Stomach (tissue), 9 donors: ENCODE data around the gene CUX1. TPM values are rescaled to one million over a fixed set of nuclear protein-coding genes. Genes with fewer than 3 reads are reported as not detected.

Experiments
- DNase-seq, 2 donors: peaks; one replicate each; pipeline versions ENCODE4 v3.0.0 to v3.0.0-alpha.2; 2013 to 2019
- H3K27ac ChIP-seq, 5 donors: fragments of 200-600 bp in 4 of 5; sonication (generic) in 4 of 5; one replicate each; pipeline ENCODE4 v1.5.1; 2013 to 2019; ENCODE audit warnings: mild to moderate bottlenecking in 1 of 5, moderate library complexity in 1 of 5
- H3K27me3 ChIP-seq, 3 donors: fragments of 200-600 bp; sonication (generic); one replicate each; pipeline ENCODE4 v1.5.1; 2017 to 2019; ENCODE audit warnings: mixed run types in 1 of 3
- H3K36me3 ChIP-seq, 4 donors: fragments of 200-600 bp; sonication (generic); 1 replicate in 3 of 4; 2 replicates in 1 of 4; pipeline ENCODE4 v1.5.1; 2016 to 2019
- H3K4me1 ChIP-seq, 4 donors: fragments of 200-600 bp; sonication (generic); one replicate each; pipeline ENCODE4 v1.5.1; 2016 to 2019
- H3K4me3 ChIP-seq, 4 donors: fragments of 200-600 bp; sonication (generic) in 3 of 4; one replicate each; pipeline ENCODE4 v1.5.1; 2016 to 2019; ENCODE audit warnings: mild to moderate bottlenecking in 1 of 4
- H3K9me3 ChIP-seq, 4 donors: fragments of 200-600 bp; sonication (generic); one replicate each; pipeline ENCODE4 v1.5.1; 2016 to 2019
- CTCF ChIP-seq, 7 experiments: fragments of 450-650 bp in 4 of 7; fragments of 200-600 bp in 3 of 7; sonication (generic) in 3 of 7; IDR thresholded peaks; one replicate each; pipeline ENCODE4 v1.5.1; 2016 to 2019; ENCODE audit warnings: antibody characterized with exemption in 7 of 7, control low read depth in 2 of 7, mild to moderate bottlenecking in 1 of 7
- EP300 ChIP-seq: sonication (generic); formaldehyde crosslinking; IDR thresholded peaks from one replicate; pipeline ENCODE4 v1.6.1; 2017; ENCODE audit warnings: antibody characterized with exemption
- POLR2A ChIP-seq, 4 donors: fragments of 450-650 bp; IDR thresholded peaks; one replicate each; pipeline ENCODE4 v1.6.1; 2016; ENCODE audit warnings: antibody characterized with exemption in 4 of 4, control low read depth in 2 of 4, mild to moderate bottlenecking in 1 of 4, moderate library complexity in 1 of 4
- POLR2AphosphoS5 ChIP-seq, 3 donors: sonication (generic); formaldehyde crosslinking; IDR thresholded peaks; one replicate each; pipeline ENCODE4 v1.6.1; 2016; ENCODE audit warnings: antibody characterized with exemption in 3 of 3
- WGBS, 5 donors: extraction: QIAGEN DNeasy Blood & Tissue Kit in 3 of 5; methylation state at CpG; one replicate each; pipeline versions ENCODE4 v1.1.5 to v1.1.7; 2013 to 2018; 5-methylcytosine and 5-hydroxymethylcytosine counted together
- intact Hi-C: fragments of 100-400 bp; cut with DNase I; formaldehyde crosslinking; loops from one replicate; pipeline ENCODE4 v1.15.1; 2023; ENCODE audit warnings: low total_unique reads
- polyA plus RNA-seq, 3 donors: library from polyadenylated mRNA; stranded (reverse); fragments of 200-250 nt; gene quantifications; one replicate each; pipeline ENCODE4 v1.2.3, GENCODE V29; 2013
- total RNA-seq, 5 donors: library from RNA; depleted of rRNA; stranded (reverse); fragments of >200 nt; gene quantifications; one replicate each; pipeline versions ENCODE4 v1.1.0 to v1.2.3, GENCODE V29; 2014 to 2016
- donor health status: healthy with polysubstance abuse.
- donor health status: Bipolar disorder and iron deficiency.
- donor health status: healthy.

CUX1 gene
- total and polyA plus RNA-seq, 8 donors: 24.7 to 201 (median 54.7) TPM

GRCh38 chr7:101863598-101863997, 46.2 kb downstream of the CUX1 start:
- DNase-seq: no peak
- no peak overlapping the region for H3K4me3 ChIP-seq
- H3K36me3 ChIP-seq: no peaks in the 10 kb centered on the region
- H3K27me3 ChIP-seq: no peaks in the 10 kb centered on the region
- WGBS, 5 donors: 95 to 100% (median 97%) methylated on average over 6 of the region's 6 CpGs
- H3K4me1 ChIP-seq: peaks cover 9 to 59% (median 37%) of the 10 kb centered on the region in 4 donors
- H3K9me3 ChIP-seq: no peaks in the 10 kb centered on the region
- TF ChIP-seq POLR2A (IDR thresholded peaks at IDR 0.05): no peak
- no peak for TF ChIP-seq EP300
- TF ChIP-seq CTCF (IDR thresholded peaks at IDR 0.05): no peak
- TF ChIP-seq POLR2AphosphoS5 (IDR thresholded peaks at IDR 0.05): no peak
- intact Hi-C loops: no loop called here
- H3K27ac ChIP-seq: no peak overlapping the region

GRCh38 chr7:101864039-101864438, 46.6 kb downstream of the CUX1 start:
- H3K36me3 ChIP-seq: no peaks in the 10 kb centered on the region
- H3K9me3 ChIP-seq: no peaks in the 10 kb centered on the region
- no peak overlapping the region for H3K27ac ChIP-seq
- peaks cover 9 to 59% (median 35%) of the 10 kb centered on the region in 4 donors for H3K4me1 ChIP-seq
- intact Hi-C loops: no loop called here
- 85 to 98% (median 95%) methylated on average over 4 of the region's 4 CpGs for WGBS, 5 donors
- no peak overlapping the region for H3K4me3 ChIP-seq
- TF ChIP-seq EP300: no peak
- no peaks in the 10 kb centered on the region for H3K27me3 ChIP-seq
- DNase-seq: no peak

- Histone ChIP-seq H3K4me1 (peaks cover 11 to 59% (median 35%) of the 10 kb centered on the region in 4 donors), H3K9me3 (no peaks in the 10 kb centered on the region), H3K4me3 (no peak overlapping the region), H3K27ac (no peak overlapping the region), H3K27me3 (no peaks in the 10 kb centered on the region), H3K36me3 (no peaks in the 10 kb centered on the region)
- TF ChIP-seq CTCF (IDR thresholded peaks at IDR 0.05): no peak
- 71 to 78% (median 74%) methylated on average over 7 of the region's 7 CpGs for WGBS, 5 donors
- intact Hi-C loops: no loop called here
- no peak for DNase-seq
Observed at GRCh38 chr7:101865031-101865430, 47.6 kb downstream of the CUX1 start.

- H3K27me3 ChIP-seq: no peaks in the 10 kb centered on the region
- 89 to 93% (median 91%) methylated on average over 13 of the region's 13 CpGs for WGBS, 5 donors
- no peaks in the 10 kb centered on the region for H3K36me3 ChIP-seq
- TF ChIP-seq POLR2AphosphoS5 (IDR thresholded peaks at IDR 0.05) (no peak), POLR2A (IDR thresholded peaks at IDR 0.05) (no peak), CTCF (IDR thresholded peaks at IDR 0.05) (no peak), EP300 (no peak)
- peaks cover 12 to 59% (median 38%) of the 10 kb centered on the region in 4 donors for H3K4me1 ChIP-seq
- intact Hi-C loops: no loop called here
- H3K4me3 ChIP-seq: no peak overlapping the region
- no peaks in the 10 kb centered on the region for H3K9me3 ChIP-seq
- DNase-seq: no peak
- H3K27ac ChIP-seq: no peak overlapping the region
Observed at GRCh38 chr7:101865455-101865854, 48.0 kb downstream of the CUX1 start.

- Histone ChIP-seq H3K4me3 (no peak overlapping the region), H3K27ac (no peak overlapping the region), H3K36me3 (no peaks in the 10 kb centered on the region), H3K4me1 (peaks cover 13 to 60% (median 42%) of the 10 kb centered on the region in 4 donors), H3K27me3 (no peaks in the 10 kb centered on the region), H3K9me3 (no peaks in the 10 kb centered on the region)
- TF ChIP-seq EP300: no peak
- TF ChIP-seq POLR2A (IDR thresholded peaks at IDR 0.05): no peak
- no peak for TF ChIP-seq CTCF (IDR thresholded peaks at IDR 0.05)
- TF ChIP-seq POLR2AphosphoS5 (IDR thresholded peaks at IDR 0.05): no peak
- WGBS, 5 donors: 88 to 97% (median 92%) methylated on average over 8 of the region's 8 CpGs
- no peak for DNase-seq
- intact Hi-C loops: no loop called here
Observed at GRCh38 chr7:101866328-101866727, 48.9 kb downstream of the CUX1 start.
